NK-92 (cell line): ENCODE data around the gene LRFN2.

Source experiments
- DNase-seq: peaks from one replicate; lab custom pipeline; 2025; ENCODE audit not compliant: unreplicated experiment; lab: John Stamatoyannopoulos, UW

The LRFN2 gene

DNA sequence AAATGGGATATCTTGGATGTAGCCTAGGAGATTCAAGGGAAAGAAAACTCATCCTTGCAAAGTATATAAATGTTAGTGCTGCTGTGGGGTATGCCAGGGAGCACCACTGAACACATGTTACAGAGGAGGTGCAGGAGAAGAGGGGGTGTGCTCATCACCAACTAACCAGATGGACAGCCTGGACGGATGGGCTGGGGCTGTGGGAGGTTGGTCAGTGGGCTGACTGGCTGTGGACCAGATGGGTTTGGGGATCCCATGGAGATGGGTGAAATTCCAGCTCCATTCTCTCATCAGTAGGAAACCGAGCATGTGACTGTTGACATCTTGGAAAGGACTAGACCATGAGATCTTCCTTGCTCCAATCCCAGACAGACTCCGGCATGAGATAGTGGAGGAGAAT is 201.0 kb downstream of the LRFN2 start:
- no peak for DNase-seq

DNA sequence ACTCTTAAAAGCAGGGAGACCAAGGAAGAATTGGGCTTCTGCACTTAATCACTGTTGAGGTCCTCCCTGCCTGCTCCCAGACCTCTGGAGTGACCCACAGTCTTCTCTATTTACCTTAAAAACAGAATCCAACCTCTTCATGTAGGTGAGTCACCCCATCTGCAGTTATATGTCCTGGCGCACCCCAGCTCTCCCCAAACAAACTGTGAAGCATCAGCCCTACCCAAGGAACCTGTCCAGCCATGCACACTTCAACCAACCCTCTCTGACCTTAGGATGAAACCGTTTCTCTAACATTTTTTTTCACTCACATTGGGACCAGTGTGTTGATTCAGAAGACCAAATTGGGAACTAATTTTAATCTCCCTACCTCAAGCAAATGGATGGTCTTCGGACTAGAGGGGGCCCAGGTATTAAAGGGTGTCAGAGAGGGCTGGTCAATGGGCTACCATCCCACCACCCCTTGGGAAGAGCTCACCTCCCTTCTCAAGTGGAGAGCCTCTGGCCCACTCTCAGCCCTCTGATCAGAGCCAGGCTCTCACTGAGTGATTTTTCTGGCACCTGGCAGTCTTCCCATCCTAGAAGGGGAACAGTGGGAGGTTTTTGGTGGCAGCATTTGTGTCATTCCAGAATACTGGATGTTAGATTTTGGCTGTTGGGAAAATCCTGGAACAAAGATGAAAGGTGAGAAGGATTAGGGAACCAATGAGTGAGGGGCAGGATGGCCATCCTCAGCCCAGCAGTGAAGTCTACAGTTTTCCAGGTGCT is 203.6 kb downstream of the LRFN2 start:
- no peak for DNase-seq

DNA sequence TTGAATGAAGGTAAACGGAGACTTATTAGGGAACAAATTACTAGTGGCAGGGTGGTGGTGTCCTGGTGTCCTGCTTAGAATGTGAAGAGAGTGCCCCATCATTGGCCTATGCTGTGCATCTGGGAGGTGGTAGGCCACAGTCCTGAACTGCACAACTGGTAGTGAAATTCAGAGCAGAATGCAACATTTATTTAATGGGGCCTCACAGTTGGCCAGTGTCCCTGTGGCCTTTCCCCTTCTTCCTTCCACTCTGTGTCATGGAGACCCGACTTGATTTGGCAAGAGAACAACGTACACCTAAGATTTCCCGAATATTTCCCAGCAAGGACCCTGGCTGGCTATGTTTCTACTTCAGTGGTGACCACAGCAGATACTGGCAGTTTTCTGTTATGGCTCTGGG is 206.9 kb downstream of the LRFN2 start:
- DNase-seq, result no peak

DNA sequence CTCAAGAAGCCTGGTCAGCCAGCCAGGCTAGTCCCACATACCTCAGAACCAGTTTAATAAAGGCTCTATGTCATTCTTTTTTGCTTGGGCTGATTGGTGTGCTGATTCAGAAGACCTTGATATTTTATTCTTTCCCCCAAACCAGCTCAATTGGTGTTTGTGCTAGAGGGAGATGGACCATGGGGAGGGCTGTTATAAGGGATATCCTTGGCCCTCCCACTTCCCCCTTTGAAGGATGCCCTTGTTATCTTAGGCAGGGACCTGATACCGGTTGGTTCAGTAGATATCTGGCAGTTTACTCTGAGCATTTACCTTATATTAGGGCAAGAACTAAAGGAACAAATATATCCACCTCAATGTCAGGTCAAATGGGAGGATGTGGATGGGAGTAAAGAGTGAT is 207.4 kb downstream of the LRFN2 start:
- no peak for DNase-seq

DNA sequence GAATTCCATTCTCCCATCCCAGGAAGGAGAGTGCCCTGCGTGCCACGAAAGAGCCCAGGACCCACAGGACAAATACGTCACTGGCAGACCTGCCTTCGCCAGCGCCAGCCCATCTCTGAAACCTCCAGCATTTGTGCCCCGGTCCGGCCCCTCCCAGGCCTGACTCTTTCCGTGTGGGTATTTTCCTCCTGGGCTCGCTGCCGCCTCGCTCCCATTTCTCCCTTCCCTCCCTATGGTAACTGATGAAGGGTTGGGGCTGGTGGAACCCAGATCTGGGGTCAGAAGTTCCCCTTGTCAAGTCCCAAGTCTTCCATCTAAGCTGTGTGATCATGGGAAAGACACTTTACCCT is 208.5 kb downstream of the LRFN2 start:
- DNase-seq, result no peak

DNA sequence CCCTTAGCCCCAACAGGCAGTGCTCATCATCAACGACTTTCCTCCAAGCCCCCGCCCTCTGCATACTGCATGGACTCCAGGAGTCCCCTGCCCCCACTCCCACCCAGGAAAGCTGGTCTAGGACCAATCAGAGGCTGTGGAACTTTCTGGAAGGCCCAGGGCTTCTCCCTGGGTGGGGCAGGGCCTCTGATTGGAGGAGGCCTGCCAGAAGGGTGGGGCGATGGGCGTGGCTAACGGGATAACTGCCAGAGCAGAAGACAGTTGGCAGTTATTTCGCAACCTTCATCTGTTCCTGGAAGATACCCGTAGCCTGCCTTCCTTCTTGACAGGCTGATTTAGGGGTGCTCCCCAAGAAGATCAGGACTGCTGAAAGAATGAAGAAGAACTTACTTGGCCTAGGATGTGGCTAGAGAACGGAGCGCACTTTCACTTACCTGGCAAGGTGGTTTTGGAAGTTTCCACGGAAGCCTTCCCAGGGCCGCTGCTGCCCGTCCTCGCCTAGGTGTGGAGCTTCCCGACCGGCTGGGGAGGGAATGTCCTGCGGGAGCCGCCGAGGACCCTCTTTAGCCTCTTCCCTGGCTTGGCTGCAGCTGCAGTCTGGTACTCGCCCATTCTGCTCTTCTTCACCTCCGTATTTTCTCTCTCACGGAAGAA is 209.0 kb downstream of the LRFN2 start:
- no peak for DNase-seq

DNA sequence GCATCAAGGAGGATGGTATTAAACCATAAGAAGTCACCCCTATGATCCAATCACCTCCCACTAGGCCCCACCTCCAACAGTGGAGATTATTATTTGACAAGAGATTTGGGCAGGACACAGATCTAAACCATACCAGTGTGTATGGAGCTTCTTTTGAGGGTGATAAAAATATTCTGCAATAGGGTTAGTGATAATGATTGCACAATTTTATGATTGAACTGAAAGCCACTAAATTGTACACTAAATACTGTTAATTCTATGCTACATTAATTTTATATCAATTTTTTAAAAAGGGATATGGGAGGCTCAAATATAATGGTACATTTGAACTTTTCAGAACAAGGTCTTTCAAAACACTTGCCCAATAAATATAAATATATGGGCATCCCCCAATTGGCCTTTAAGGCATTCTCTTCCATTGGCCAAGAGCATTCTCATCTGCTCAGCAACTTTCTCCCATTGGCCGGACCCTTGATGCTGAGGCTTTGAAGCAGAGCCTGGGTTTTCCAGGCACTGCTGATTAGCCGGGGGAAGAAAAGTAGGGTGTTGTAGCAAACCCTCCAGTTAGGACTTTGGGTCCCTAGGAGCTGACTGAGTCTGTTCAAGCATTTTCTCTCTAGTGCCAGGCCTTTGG is 209.9 kb downstream of the LRFN2 start:
- no peak for DNase-seq

DNA sequence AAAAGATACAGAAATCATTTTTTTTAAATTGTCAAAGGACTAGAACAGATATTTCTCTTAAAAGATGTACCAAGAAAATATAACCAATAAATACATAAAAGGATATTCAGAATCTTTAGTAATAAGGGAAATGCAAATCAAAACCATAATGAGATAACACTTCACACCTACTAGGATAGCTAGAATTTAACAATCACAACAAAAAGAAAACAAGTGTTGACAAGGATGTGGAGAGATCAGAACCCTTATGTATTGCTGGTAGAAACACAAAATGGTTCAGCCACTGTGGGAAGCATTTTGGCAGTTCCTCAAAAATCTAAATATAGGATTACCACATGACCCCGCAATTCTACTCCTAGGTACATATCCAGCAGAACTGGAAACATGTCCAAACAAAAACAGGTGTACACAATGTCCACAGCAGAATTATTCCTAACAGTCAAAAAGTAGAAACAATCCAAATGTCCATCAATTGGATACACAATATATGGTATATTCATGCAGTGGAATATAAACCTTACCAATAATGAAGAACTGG is 211.0 kb downstream of the LRFN2 start:
- DNase-seq, result no peak

DNA sequence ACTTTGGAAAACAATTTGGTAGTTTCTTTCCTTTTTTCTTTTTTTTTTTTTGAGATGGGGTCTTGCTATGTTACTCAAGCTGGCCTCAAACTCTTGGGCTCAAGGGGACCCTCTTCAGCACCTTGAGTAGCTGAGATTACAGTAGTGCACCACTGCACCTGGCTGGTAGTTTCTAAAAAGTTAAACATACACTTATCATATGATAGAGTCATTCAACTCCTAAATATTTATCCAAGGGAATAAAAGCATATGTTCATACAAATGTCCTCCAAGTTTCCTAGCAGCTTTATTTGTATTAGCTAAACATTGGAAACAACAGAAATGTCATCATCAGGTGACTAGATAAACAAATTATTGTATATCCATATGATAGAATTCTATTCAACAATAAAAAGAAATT is 213.9 kb downstream of the LRFN2 start:
- DNase-seq, result no peak

DNA sequence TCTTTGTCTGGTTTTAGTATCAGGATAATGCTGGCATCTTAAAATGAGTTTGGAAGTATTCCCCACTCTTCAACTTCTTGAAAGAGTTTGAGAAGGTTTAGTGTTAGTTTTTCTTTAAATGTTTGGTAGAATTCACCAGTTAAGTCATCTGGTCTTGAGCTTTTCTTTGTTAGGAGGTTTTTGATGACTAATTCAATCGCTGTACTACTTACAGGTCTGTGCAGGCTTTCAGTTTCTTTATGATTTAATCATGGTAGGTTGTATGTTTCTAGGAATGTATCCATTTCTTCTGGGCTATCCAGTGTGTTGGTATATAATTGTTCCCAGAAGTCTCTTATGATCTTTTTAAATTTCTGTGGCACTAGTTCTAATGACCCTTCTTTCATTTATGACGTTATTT is 215.5 kb downstream of the LRFN2 start:
- no peak for DNase-seq

DNA sequence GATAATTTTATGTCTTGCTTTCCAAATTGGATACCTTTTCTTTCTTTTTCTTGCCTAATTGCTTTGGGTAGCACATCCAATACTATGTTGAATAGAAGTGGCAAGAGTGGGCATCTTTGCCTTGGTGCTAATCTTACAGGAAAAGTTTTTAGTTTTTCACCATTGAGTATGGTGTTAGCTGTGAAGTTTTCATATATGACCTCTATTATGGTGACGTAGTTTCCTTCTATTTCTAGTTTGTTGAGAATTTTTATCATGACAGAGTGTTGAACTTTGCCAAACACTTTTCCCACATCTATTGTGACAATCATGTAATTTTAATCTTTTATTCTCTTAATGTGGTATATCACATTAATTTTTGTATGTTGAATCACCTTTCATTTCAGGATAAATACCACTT is 216.1 kb downstream of the LRFN2 start:
- no peak for DNase-seq

DNA sequence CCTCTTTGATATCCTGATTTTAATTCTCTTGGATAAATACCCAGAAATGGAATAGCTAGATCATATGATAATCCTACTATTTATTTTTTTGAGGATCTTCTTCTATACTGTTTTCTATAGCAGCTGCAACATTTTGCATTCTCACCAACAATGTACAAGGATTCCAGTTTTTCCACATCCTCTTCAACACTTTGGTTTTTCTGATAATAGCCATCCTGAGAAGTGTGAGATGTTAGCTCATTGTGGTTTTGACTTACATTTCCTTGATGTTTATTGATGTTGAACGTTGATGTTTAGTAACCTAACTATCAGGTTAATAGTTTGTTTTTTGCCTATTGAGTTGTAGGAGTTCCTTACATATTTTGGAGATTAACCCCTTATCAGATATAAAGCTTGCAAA is 217.3 kb downstream of the LRFN2 start:
- no peak for DNase-seq

DNA sequence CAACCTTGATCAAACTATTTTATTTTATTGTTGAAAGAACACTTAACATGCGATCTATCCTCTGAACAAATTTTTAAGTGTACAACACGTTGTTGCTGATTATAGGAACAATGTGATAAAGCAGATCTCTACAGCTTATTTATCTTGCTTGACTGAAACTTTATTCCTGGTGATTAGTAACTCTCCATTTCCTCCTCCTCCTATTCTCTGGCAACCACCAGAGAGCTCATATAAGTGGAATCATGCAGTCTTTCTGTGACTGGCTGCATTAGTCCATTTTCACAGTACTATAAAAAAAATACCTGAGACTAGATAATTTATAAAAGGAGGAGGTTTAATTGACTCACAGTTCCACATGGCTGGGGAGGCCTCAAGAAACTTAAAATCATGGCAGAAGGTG is 218.1 kb downstream of the LRFN2 start:
- DNase-seq, result no peak

DNA sequence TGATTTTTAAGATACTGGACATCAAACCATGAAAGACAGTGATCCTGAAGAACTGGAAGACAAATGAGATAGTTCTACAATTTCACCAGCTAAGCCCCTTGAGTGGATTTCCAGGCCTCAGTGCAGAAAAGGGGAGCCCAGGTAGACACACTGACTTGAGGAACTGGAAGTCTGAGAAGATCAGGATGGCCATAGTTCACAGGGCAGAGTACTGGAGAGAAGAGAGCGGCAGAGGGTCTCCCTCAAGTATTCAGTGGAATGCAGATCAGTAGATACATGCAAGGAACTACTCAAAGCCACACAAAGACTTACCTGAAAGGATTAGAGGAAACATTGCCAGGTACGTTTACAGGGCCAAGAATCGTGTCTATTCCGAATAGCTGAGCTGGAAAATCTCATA is 224.3 kb downstream of the LRFN2 start:
- no peak for DNase-seq

DNA sequence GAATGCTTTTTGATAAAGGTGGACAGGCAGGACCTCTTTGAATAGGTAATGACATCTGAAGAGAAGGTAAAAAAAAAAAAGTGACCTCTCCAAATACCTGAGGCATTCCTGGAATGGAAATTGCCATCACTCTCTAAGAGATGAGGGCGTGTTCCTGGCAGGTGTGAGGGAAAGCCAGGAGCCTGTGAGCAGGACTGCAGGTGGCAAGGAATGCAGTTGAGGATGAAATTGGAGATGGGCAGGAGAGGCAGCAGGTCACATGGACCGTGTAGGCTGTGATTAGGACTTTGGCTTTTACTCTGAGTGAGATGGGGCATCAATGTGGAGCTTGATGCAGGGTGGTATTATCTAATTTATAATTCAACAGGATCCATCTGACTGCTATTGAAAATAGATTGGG is 227.4 kb downstream of the LRFN2 start:
- DNase-seq, result no peak

DNA sequence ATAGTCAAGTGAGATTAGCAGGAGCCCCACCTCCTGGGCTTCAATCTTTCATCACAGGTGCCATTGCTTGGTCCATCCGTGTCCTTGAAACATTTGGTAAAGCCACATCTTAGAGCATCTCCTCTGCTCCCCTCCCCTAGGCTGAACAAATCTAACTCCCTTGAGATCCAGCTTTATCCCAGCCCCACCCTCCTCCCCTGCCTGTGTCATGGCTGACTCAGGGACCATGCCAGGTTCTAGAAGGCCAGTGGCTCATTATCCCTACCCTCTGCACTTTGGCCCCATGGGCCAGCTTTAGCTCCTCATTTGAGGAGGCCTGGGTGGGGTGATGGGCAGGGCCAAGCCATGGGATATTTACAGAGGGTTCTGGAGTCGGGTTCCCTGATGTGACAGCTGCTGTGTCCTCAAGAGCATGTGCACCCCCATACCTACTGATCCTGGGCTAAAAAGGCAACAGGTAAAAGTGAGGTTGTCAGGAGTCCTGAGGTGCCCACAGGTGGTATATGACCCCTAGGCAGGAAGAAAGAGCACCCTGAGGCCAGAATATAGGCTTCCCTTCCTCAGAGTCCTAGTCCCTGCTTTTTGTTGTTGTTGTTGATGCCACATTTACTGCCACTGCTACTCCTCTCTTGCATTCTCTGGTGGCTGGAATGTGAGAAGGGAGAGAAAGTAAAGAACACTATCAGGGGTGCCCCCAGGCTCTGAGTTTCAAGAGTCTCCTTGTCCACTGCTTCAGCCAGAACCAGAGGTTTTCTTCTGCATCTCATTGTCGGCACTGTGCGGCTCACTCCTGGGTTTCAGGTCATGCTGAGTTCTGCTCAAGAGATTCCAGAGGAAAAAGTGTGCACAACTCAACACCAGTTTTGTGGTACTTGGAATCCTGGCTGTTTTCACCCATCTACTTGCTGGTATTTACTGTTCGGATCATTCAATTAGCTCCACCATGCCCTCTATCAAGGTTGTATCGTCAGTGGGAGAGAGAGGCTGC is 228.4 kb downstream of the LRFN2 start:
- DNase-seq, result no peak

DNA sequence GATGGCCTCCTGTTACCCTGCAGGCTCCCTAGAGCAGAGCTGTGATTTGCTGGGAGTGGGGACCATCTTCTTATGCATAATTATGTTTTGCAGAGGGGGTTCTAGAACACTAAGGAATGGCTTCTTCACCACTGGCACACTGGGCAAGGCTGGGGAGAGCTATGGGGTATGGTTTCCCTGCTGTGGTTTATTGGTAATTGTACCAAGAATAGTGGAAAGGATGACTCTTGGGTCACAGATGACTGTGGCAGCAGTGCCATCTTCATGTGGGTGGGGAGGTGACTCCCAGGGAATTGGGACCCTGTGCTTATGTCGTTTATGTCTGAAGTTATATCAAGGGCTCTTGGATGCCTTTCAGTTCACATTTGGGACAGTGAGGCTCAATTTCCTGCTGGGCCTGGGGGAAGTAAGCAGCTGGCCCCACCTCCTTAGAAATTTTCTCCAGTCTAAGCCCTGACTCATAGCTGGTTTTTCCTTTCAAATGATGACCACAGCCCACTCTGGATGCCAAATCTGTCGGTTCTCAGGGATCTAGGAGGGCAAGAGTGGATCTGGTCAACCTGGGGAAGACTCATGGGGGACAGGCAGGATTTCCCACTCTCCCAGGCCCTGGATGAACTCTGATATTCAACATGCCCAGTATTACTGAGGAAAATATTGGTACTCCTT is 230.8 kb downstream of the LRFN2 start:
- no peak for DNase-seq

DNA sequence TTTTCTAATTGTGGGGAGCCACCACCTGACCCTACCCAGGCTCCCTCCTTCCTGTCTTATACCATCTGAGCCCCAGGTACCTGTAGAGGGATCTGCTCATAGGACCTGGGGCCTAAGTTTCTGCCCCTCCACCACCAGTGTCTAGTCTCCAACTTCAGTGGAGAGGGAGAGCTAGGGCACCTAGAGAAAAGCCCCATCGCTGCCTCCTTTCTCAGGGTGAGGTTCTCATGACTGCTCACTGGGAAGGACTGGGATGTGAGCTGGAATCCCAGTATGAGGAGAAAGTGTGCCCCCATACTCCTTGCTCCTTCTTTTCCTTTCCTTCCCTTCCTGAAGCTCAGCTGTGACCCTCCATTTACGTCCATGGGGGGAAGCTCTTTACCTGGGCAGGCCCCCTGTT is 231.6 kb downstream of the LRFN2 start:
- DNase-seq, result no peak

DNA sequence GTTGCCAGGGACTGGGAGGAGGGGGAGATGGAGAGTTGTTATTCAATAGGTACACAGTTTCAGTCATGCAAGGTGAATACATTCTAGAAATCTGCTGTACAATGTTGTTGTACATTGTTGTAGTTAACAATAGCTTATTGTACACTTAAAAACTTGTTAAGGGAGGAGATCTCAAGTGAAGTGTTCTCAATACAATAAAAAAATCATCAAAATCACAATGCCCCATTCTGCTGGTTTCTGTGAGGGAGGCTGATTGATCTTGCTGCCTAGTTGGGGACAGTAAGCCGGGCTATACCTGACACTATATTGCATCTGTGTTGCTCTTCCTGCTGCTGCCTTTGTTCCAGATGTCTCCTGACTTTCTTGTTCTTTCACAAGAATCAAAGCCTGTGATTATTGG is 232.1 kb downstream of the LRFN2 start:
- no peak for DNase-seq

DNA sequence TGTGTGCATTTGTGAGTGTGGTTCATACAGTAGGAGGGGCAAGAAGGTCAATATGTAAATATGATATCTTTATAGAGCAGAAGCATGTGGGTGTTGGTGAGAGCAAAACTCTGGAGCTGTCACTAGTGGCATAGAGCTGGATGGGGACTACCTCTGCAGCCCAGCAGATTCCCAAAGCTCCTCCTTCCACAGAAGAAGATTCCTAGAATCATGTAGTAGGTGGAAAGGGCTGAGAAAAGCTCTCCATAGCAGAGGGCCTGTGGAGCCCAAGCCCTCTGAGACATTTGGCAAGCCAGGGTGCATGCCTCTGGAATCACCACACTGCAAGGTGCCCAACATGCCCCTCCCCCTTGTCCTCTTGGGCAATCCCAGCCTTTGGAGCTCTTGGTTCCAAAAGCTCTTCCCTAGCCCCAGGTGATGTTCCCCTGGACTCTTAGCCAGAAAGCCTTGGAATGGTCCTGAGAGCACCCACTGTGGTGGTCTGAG is 233.2 kb downstream of the LRFN2 start:
- DNase-seq, result no peak
